ENCODE measurements around the gene ACTR3C. TPM values are rescaled to one million over a fixed set of nuclear protein-coding genes. Genes with fewer than 3 reads are reported as not detected.
A peak's percentile ranks its signal among the peaks of the same experiment; 100 is the strongest.

Gene ACTR3C
- total and polyA plus RNA-seq, 9 donors, result 0.36 to 2.4 (median 1.3) TPM

DNA sequence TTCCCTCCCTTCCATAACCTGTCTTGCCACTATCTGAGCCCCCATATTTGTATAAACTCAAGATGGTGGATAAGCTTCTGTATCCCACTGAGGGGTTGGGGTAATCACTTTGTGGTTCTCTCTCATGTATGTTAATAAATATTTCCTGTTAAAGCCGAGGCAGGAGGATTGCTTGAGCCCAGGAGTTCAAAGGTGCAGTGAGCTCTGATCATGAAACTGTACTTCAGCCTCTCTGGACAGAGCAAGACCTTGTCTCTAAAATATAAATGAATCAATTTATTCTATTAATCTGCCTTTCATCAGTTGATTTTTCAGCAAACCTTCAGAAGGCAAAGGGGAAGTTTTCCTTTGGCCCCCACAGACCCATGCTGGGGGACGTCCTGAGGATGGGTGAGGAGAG, 19.9 kb upstream of the ACTR3C start:
- WGBS (ENCODE audit: insufficient coverage), result 91% methylated on average over 1 of the region's 2 CpGs
- no peak overlapping the region for H3K27ac ChIP-seq (ENCODE audit: low read length)
- H3K9me3 ChIP-seq (replicated peaks; ENCODE audit: control insufficient read depth, low read depth, low read length), result peaks cover 9% of the 10 kb centered on the region
- no peak overlapping the region for H3K4me3 ChIP-seq (ENCODE audit: low read length)
- peaks cover 32% of the 10 kb centered on the region for H3K4me1 ChIP-seq (ENCODE audit: control insufficient read depth, insufficient read depth, low read length)
- peaks cover 40% of the 10 kb centered on the region for H3K27me3 ChIP-seq (ENCODE audit: control insufficient read depth, insufficient read depth, low read length)
- peaks cover 2% of the 10 kb centered on the region for H3K36me3 ChIP-seq (ENCODE audit: control insufficient read depth, insufficient read depth, low read length)
- DNase-seq, result no peak

DNA sequence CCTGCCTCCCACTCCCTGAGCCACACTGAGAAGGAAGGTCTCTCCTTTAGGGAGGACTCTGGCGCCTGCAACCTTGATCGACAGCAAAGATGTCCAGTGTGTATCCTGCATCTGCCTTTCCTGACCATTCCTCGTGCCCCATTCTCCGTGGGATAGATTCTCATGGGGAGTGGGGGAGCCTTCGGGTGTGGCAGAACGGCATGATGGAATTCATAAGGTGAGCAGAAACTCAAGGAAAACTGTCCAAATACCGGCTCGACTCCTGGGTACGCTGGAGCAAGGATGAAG, 18.7 kb upstream of the ACTR3C start:
- peaks cover 43% of the 10 kb centered on the region for H3K4me1 ChIP-seq (ENCODE audit: control insufficient read depth, insufficient read depth, low read length)
- no peak overlapping the region for H3K27ac ChIP-seq (ENCODE audit: low read length)
- peaks cover 38% of the 10 kb centered on the region for H3K27me3 ChIP-seq (ENCODE audit: control insufficient read depth, insufficient read depth, low read length)
- peaks cover 9% of the 10 kb centered on the region for H3K9me3 ChIP-seq (replicated peaks; ENCODE audit: control insufficient read depth, low read depth, low read length)
- peaks cover 9% of the 10 kb centered on the region for H3K36me3 ChIP-seq (ENCODE audit: control insufficient read depth, insufficient read depth, low read length)
- H3K4me3 ChIP-seq (ENCODE audit: low read length), result no peak overlapping the region
- no peak for DNase-seq
- WGBS (ENCODE audit: insufficient coverage), result 70% methylated on average over 7 of the region's 9 CpGs

GRCh38 chr7:150341263-150342120, 18.1 kb upstream of the ACTR3C start, which contains the start of gene RARRES2:
TSS of gene RARRES2 (minus strand) at chr7:150341629. CDS start at chr7:150340609, 1,020 bp downstream.
- Histone ChIP-seq H3K27ac (ENCODE audit: low read length) (peak within 1 kb of the TSS; percentile 42), H3K36me3 (ENCODE audit: control insufficient read depth, insufficient read depth, low read length) (peaks cover 14% of the 10 kb centered on the region), H3K9me3 (replicated peaks; ENCODE audit: control insufficient read depth, low read depth, low read length) (peaks cover 9% of the 10 kb centered on the region), H3K4me3 (ENCODE audit: low read length) (peak within 1 kb of the TSS; percentile 58), H3K27me3 (ENCODE audit: control insufficient read depth, insufficient read depth, low read length) (peaks cover 36% of the 10 kb centered on the region), H3K4me1 (ENCODE audit: control insufficient read depth, insufficient read depth, low read length) (peaks cover 47% of the 10 kb centered on the region)
- DNase-seq, result peak; percentile 73
- WGBS (ENCODE audit: insufficient coverage), result 2% methylated on average over 42 of the region's 49 CpGs

GRCh38 chr7:150340875-150341262, 17.5 kb upstream of the ACTR3C start:
- Histone ChIP-seq H3K27ac (ENCODE audit: low read length) (peak overlapping the region; percentile 42), H3K4me1 (ENCODE audit: control insufficient read depth, insufficient read depth, low read length) (peaks cover 48% of the 10 kb centered on the region), H3K9me3 (replicated peaks; ENCODE audit: control insufficient read depth, low read depth, low read length) (peaks cover 9% of the 10 kb centered on the region), H3K27me3 (ENCODE audit: control insufficient read depth, insufficient read depth, low read length) (peaks cover 33% of the 10 kb centered on the region), H3K36me3 (ENCODE audit: control insufficient read depth, insufficient read depth, low read length) (peaks cover 14% of the 10 kb centered on the region), H3K4me3 (ENCODE audit: low read length) (peak overlapping the region; percentile 58)
- DNase-seq, result no peak
- under 1% methylated on average over 15 of the region's 29 CpGs for WGBS (ENCODE audit: insufficient coverage)

GRCh38 chr7:150340024-150340749, 16.8 kb upstream of the ACTR3C start:
- Histone ChIP-seq H3K36me3 (ENCODE audit: control insufficient read depth, insufficient read depth, low read length) (peaks cover 14% of the 10 kb centered on the region), H3K27ac (ENCODE audit: low read length) (peak overlapping the region; percentile 51), H3K4me1 (ENCODE audit: control insufficient read depth, insufficient read depth, low read length) (peaks cover 54% of the 10 kb centered on the region), H3K4me3 (ENCODE audit: low read length) (peak overlapping the region; percentile 58), H3K27me3 (ENCODE audit: control insufficient read depth, insufficient read depth, low read length) (peaks cover 31% of the 10 kb centered on the region), H3K9me3 (replicated peaks; ENCODE audit: control insufficient read depth, low read depth, low read length) (peaks cover 9% of the 10 kb centered on the region)
- peak; percentile 59 for DNase-seq
- 9% methylated on average over 24 of the region's 39 CpGs for WGBS (ENCODE audit: insufficient coverage)

GRCh38 chr7:150339409-150339809, 16.1 kb upstream of the ACTR3C start:
- DNase-seq, result no peak
- H3K4me1 ChIP-seq (ENCODE audit: control insufficient read depth, insufficient read depth, low read length), result peaks cover 54% of the 10 kb centered on the region
- 90% methylated on average over 2 of the region's 9 CpGs for WGBS (ENCODE audit: insufficient coverage)
- H3K4me3 ChIP-seq (ENCODE audit: low read length), result no peak overlapping the region
- no peak overlapping the region for H3K27ac ChIP-seq (ENCODE audit: low read length)
- peaks cover 8% of the 10 kb centered on the region for H3K9me3 ChIP-seq (replicated peaks; ENCODE audit: control insufficient read depth, low read depth, low read length)
- H3K36me3 ChIP-seq (ENCODE audit: control insufficient read depth, insufficient read depth, low read length), result peaks cover 14% of the 10 kb centered on the region
- H3K27me3 ChIP-seq (ENCODE audit: control insufficient read depth, insufficient read depth, low read length), result peaks cover 31% of the 10 kb centered on the region

GRCh38 chr7:150338166-150338829, 15.0 kb upstream of the ACTR3C start:
- H3K27me3 ChIP-seq (ENCODE audit: control insufficient read depth, insufficient read depth, low read length), result peaks cover 27% of the 10 kb centered on the region
- peaks cover 14% of the 10 kb centered on the region for H3K36me3 ChIP-seq (ENCODE audit: control insufficient read depth, insufficient read depth, low read length)
- WGBS (ENCODE audit: insufficient coverage), result 64% methylated on average over 5 of the region's 11 CpGs
- no peak overlapping the region for H3K4me3 ChIP-seq (ENCODE audit: low read length)
- no peak for DNase-seq
- no peaks in the 10 kb centered on the region for H3K9me3 ChIP-seq (replicated peaks; ENCODE audit: control insufficient read depth, low read depth, low read length)
- no peak overlapping the region for H3K27ac ChIP-seq (ENCODE audit: low read length)
- peaks cover 54% of the 10 kb centered on the region for H3K4me1 ChIP-seq (ENCODE audit: control insufficient read depth, insufficient read depth, low read length)

- Histone ChIP-seq H3K27ac (ENCODE audit: low read length) (no peak overlapping the region), H3K4me3 (ENCODE audit: low read length) (no peak overlapping the region), H3K4me1 (ENCODE audit: control insufficient read depth, insufficient read depth, low read length) (peaks cover 54% of the 10 kb centered on the region), H3K9me3 (replicated peaks; ENCODE audit: control insufficient read depth, low read depth, low read length) (no peaks in the 10 kb centered on the region), H3K36me3 (ENCODE audit: control insufficient read depth, insufficient read depth, low read length) (peaks cover 14% of the 10 kb centered on the region), H3K27me3 (ENCODE audit: control insufficient read depth, insufficient read depth, low read length) (peaks cover 25% of the 10 kb centered on the region)
- WGBS (ENCODE audit: insufficient coverage), result 68% methylated on average over 4 of the region's 6 CpGs
- peak; percentile 39 for DNase-seq
Observed at GRCh38 chr7:150337659-150338081, 14.3 kb upstream of the ACTR3C start.

DNA sequence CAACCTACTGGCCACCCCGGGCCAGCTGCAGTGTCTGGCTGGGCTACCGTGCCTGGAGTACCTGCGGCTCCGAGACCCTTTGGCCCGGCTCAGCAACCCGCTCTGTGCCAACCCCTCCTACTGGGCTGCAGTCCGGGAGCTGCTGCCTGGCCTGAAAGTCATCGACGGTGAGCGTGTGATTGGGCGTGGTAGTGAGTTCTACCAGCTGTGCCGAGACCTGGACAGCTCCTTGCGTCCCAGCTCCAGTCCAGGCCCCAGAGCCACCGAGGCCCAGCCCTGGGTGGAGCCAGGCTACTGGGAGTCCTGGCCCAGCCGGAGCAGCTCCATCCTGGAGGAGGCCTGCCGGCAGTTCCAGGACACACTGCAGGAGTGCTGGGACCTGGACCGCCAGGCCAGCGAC, 13.8 kb upstream of the ACTR3C start:
- Histone ChIP-seq H3K27ac (ENCODE audit: low read length) (no peak overlapping the region), H3K4me1 (ENCODE audit: control insufficient read depth, insufficient read depth, low read length) (peaks cover 54% of the 10 kb centered on the region), H3K27me3 (ENCODE audit: control insufficient read depth, insufficient read depth, low read length) (peaks cover 21% of the 10 kb centered on the region), H3K4me3 (ENCODE audit: low read length) (no peak overlapping the region), H3K36me3 (ENCODE audit: control insufficient read depth, insufficient read depth, low read length) (peaks cover 14% of the 10 kb centered on the region), H3K9me3 (replicated peaks; ENCODE audit: control insufficient read depth, low read depth, low read length) (no peaks in the 10 kb centered on the region)
- WGBS (ENCODE audit: insufficient coverage), result 86% methylated on average over 18 of the region's 18 CpGs
- DNase-seq, result no peak

GRCh38 chr7:150336746-150337145, 13.4 kb upstream of the ACTR3C start:
- no peak overlapping the region for H3K4me3 ChIP-seq (ENCODE audit: low read length)
- no peak for DNase-seq
- peaks cover 17% of the 10 kb centered on the region for H3K27me3 ChIP-seq (ENCODE audit: control insufficient read depth, insufficient read depth, low read length)
- WGBS (ENCODE audit: insufficient coverage), result 87% methylated on average over 14 of the region's 14 CpGs
- no peaks in the 10 kb centered on the region for H3K9me3 ChIP-seq (replicated peaks; ENCODE audit: control insufficient read depth, low read depth, low read length)
- no peak overlapping the region for H3K27ac ChIP-seq (ENCODE audit: low read length)
- H3K4me1 ChIP-seq (ENCODE audit: control insufficient read depth, insufficient read depth, low read length), result peaks cover 54% of the 10 kb centered on the region
- peaks cover 14% of the 10 kb centered on the region for H3K36me3 ChIP-seq (ENCODE audit: control insufficient read depth, insufficient read depth, low read length)
